A673 (cell line): ENCODE measurements around the gene FAM234B.

ENCODE experiments used
- CTCF ChIP-seq: fragments of 300-800, 200-600 bp; sonication (generic); conservative IDR thresholded peaks from 2 replicates; pipeline ENCODE4 v1.5.1; 2017; ENCODE audit warnings: low read depth, mild to moderate bottlenecking, antibody characterized with exemption, low read length, moderate library complexity, mixed read lengths
- EZH2 ChIP-seq: fragments of 200-600 bp; sonication (generic); IDR thresholded peaks from 2 replicates; pipeline ENCODE4 v1.6.1; 2017; ENCODE audit warnings: borderline replicate concordance, low read depth, mild to moderate bottlenecking, mixed read lengths, antibody characterized with exemption, low read length; ENCODE audit not compliant: poor library complexity, severe bottlenecking

GRCh38 chr12:13045816-13046215, 1.6 kb downstream of the FAM234B start:
- TF ChIP-seq CTCF (no peak), EZH2 (no peak)
